T-cell (primary cell): ENCODE measurements around the gene ASAP3. TPM values are rescaled to one million over a fixed set of nuclear protein-coding genes. Genes with fewer than 3 reads are reported as not detected.

Experiments used
- ATAC-seq, 4 experiments: fragments of 200-7000 bp in 3 of 4; fragments of 150-1000 bp in 1 of 4; cut with Tn5 transposase; replicated peaks in 1 of 4; 1 replicate in 3 of 4; 2 replicates in 1 of 4; pipeline ENCODE4 v1.10.0; 2021; ENCODE audit warnings: moderate library complexity in 3 of 4, mild to moderate bottlenecking in 2 of 4, moderate number of reproducible peaks in 1 of 4
- CTCF ChIA-PET, 2 donors: fragments of 300-600 bp; sonication (Branson Sonifier 250); formaldehyde crosslinking; loops; one replicate each; lab custom pipeline; 2022; ENCODE audit warnings: antibody characterized with exemption in 2 of 2; lab: Charles Lee
- POLR2A ChIA-PET, 2 donors: fragments of 300-600 bp; sonication (Branson Sonifier 250); formaldehyde crosslinking; loops; one replicate each; lab custom pipeline; 2022; ENCODE audit warnings: antibody characterized with exemption in 2 of 2; lab: Charles Lee
- DNase-seq, 35 experiments: peaks; one replicate each; pipeline versions ENCODE4 v3.0.0 to v3.0.0-alpha.2; 2013 to 2023
- H3K27ac ChIP-seq: one replicate; pipeline ENCODE4 v1.5.1; 2013; ENCODE audit warnings: low read length
- H3K27me3 ChIP-seq, 2 experiments: replicated peaks in 1 of 2; 1 replicate in 1 of 2; 2 replicates in 1 of 2; pipeline versions ENCODE4 v1.6.1 to v1.7.0; 2013; ENCODE audit warnings: low read length in 1 of 2, mixed read lengths in 1 of 2; ENCODE audit not compliant: control insufficient read depth in 2 of 2, insufficient read depth in 2 of 2; ENCODE audit errors: extremely low read depth in 1 of 2
- H3K36me3 ChIP-seq, 2 donors: 1 replicate in 1 of 2; 2 replicates in 1 of 2; pipeline versions ENCODE4 v1.6.1 to v1.7.0; 2013; ENCODE audit warnings: low read length in 1 of 2; ENCODE audit not compliant: control insufficient read depth in 2 of 2, insufficient read depth in 1 of 2; ENCODE audit errors: extremely low read depth in 1 of 2
- H3K4me1 ChIP-seq, 2 experiments: 1 replicate in 1 of 2; 2 replicates in 1 of 2; pipeline versions ENCODE4 v1.6.1 to v1.7.0; 2013; ENCODE audit warnings: low read length in 2 of 2, mixed read lengths in 1 of 2; ENCODE audit not compliant: insufficient read depth in 2 of 2, control insufficient read depth in 1 of 2; ENCODE audit errors: extremely low read depth in 1 of 2
- H3K4me3 ChIP-seq, 2 donors: 1 replicate in 1 of 2; 2 replicates in 1 of 2; pipeline versions ENCODE4 v1.5.1 to v1.7.0; 2013; ENCODE audit warnings: mild to moderate bottlenecking in 2 of 2, low read length in 1 of 2, moderate library complexity in 1 of 2; ENCODE audit not compliant: control insufficient read depth in 1 of 2; ENCODE audit errors: extremely low read depth in 1 of 2
- H3K9me3 ChIP-seq: 2 replicates; pipeline ENCODE4 v1.7.0; 2013
- H3K27ac Mint-ChIP-seq, 2 donors: one replicate each; pipeline ENCODE4 v1.8.0; 2020 to 2021; ENCODE audit warnings: mild to moderate bottlenecking in 2 of 2, mixed read lengths in 2 of 2
- H3K27me3 Mint-ChIP-seq, 2 donors: one replicate each; pipeline ENCODE4 v1.8.0; 2021 to 2022; ENCODE audit warnings: mixed read lengths in 2 of 2
- H3K36me3 Mint-ChIP-seq: one replicate; pipeline ENCODE4 v1.8.0; 2021; ENCODE audit warnings: mixed read lengths
- H3K4me1 Mint-ChIP-seq, 3 donors: one replicate each; pipeline ENCODE4 v1.8.0; 2020 to 2022; ENCODE audit warnings: mixed read lengths in 3 of 3, mild to moderate bottlenecking in 1 of 3
- H3K4me3 Mint-ChIP-seq, 3 donors: one replicate each; pipeline ENCODE4 v1.8.0; 2020 to 2022; ENCODE audit warnings: mild to moderate bottlenecking in 3 of 3, mixed read lengths in 3 of 3, moderate library complexity in 3 of 3
- H3K9me3 Mint-ChIP-seq, 3 donors: one replicate each; pipeline ENCODE4 v1.8.0; 2020 to 2022; ENCODE audit warnings: mixed read lengths in 3 of 3
- WGBS: methylation state at CpG from one replicate; pipeline ENCODE4 v1.1.5; 2013; ENCODE audit warnings: missing lambda C conversion rate; ENCODE audit not compliant: insufficient coverage; 5-methylcytosine and 5-hydroxymethylcytosine counted together
- total RNA-seq, 35 experiments: library from RNA in 6 of 35; stranded (reverse) in 6 of 35; fragments of 120-200 nt in 1 of 35; gene quantifications; one replicate each; pipeline versions ENCODE4 v1.2.1 to v1.2.4 and lab custom pipeline; 2013 to 2026

Gene ASAP3
- total RNA-seq, 5 donors from 2014 or later (not counting 1 experiment from before 2014, with no cell fraction given), result 1.2 to 2.8 (median 2.1) TPM

DNA sequence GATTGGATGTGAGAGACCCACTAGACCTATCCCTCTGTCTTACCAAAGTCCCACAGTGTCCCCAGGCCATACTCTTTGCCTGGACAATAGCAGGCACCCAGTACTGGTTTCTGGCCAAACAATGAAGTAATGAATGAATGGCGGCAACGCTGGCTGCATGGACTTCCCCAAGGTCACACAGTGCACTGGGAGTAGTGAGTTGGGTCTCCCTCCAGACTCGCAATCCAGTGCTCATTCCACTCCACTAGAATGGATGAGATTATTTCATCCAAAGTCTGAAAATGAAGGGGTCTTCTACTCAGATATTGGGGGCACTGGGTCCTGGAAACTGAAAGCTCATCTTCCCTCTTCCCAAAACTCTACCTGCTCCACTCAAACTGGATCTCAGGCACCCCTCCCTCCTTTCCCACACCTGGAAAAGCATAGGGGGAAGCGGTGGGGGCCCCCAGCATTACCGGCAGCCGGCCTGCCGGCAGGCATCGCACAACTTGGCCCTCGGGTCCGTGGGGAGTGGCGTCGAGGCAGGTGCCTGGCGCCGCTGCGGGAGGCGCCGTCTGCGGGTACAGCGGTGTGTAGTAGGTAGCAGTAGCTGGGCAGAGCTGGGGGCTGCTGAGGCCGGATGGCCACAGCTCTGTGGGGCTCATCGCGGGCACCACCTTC, 46.2 kb upstream of the ASAP3 start:
- Histone ChIP-seq H3K27ac (peak overlapping the region; percentile 7), H3K9me3 (no peaks in the 10 kb centered on the region), H3K4me1 (peaks cover 45 to 91% of the 10 kb centered on the region in 2 experiments), H3K36me3 (no peaks in the 10 kb centered on the region), H3K27me3 (no peaks in the 10 kb centered on the region), H3K4me3 (peak overlapping the region; percentile 45 to 65)
- Mint-ChIP-seq H3K9me3 (no peaks in the 10 kb centered on the region), H3K27me3 (no peaks in the 10 kb centered on the region), H3K27ac (peak overlapping the region; percentile 95 to 99), H3K4me3 (peak overlapping the region; percentile 50 to 90 (median 76)), H3K36me3 (no peaks in the 10 kb centered on the region), H3K4me1 (peaks cover 76 to 90% (median 78%) of the 10 kb centered on the region in 3 donors)
- ChIA-PET CTCF (interaction anchor here in 1 of 2 donors (1.5 to 6.6 kb wide), 4 partner anchors 9 to 32 kb away, joined by 7 to 52 read pairs (median 17); no protein-coding TSS in a partner anchor), POLR2A (interaction anchor here in 1 of 2 donors (0.6 kb wide), 1 partner anchor 106 kb away, joined by 4 read pairs; no protein-coding TSS in a partner anchor)
- ATAC-seq (no peak), DNase-seq (peak in 2 of 35 experiments; percentile 16 to 34)
- WGBS, result 4% methylated on average over 21 of the region's 22 CpGs

GRCh38 chr1:23529146-23530086, 45.4 kb upstream of the ASAP3 start:
- H3K27ac Mint-ChIP-seq, result peak overlapping the region; percentile 95 to 99
- no peaks in the 10 kb centered on the region for H3K27me3 ChIP-seq
- H3K4me3 Mint-ChIP-seq, result peak overlapping the region; percentile 50 to 90 (median 76)
- POLR2A ChIA-PET, result interaction anchor here (0.5 to 1.4 kb wide), 3 partner anchors 10 to 107 kb away, joined by 4 to 5 read pairs (median 5); no protein-coding TSS in a partner anchor
- H3K27me3 Mint-ChIP-seq, result no peaks in the 10 kb centered on the region
- WGBS, result 20% methylated on average over 2 of the region's 8 CpGs
- CTCF ChIA-PET, result interaction anchor here (1.2 to 6.6 kb wide), 6 partner anchors 10 to 35 kb away, joined by 3 to 52 read pairs (median 8); no protein-coding TSS in a partner anchor
- H3K36me3 Mint-ChIP-seq, result no peaks in the 10 kb centered on the region
- peaks cover 48 to 99% of the 10 kb centered on the region in 2 experiments for H3K4me1 ChIP-seq
- no peaks in the 10 kb centered on the region for H3K9me3 Mint-ChIP-seq
- DNase-seq (peak in 1 of 35 experiments; percentile 19), ATAC-seq (no peak)
- no peaks in the 10 kb centered on the region for H3K9me3 ChIP-seq
- H3K36me3 ChIP-seq, result no peaks in the 10 kb centered on the region
- H3K4me3 ChIP-seq, result peak overlapping the region in 1 of 2 donors; percentile 45
- H3K4me1 Mint-ChIP-seq, result peaks cover 81 to 92% (median 84%) of the 10 kb centered on the region in 3 donors
- peak overlapping the region; percentile 77 for H3K27ac ChIP-seq

DNA sequence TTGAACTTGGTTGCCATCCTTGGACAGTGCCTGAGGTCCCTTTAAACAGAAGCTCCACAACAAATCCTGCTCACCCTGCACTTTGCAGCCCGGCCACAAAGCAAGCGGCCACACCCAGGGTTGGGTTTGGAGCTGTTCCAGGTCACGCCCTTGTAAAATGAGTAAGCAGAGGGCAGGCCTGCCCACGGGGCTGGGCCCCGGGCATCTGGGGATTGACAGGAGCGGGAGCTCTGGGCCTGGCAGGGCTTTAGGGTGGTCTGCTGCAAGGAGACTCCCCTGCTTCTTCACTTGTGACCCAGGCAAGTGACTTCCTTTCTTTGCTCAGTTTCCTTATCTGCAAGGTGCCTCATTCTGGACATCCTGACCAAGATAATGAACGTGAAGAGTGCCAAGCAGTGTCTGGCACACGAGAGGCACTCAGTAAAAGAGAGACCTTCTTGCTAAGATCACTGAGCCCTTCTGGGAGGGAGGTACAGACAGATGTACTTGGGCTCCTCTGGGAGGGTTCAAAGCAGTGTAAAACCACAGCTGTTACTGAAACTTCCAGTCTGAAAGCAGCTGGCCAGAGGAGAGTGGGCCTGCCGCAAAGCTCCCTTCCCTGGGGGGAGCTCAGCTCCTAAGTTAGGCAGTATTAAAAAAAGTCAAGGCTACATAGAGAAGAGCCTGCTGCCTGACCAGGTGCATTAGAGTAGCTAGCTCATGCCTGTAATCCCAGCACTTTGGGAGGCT, 44.4 kb upstream of the ASAP3 start:
- ATAC-seq, result peak; percentile 63 to 80 (median 78)
- no peaks in the 10 kb centered on the region for H3K9me3 Mint-ChIP-seq
- H3K4me1 Mint-ChIP-seq, result peaks cover 79 to 93% (median 82%) of the 10 kb centered on the region in 3 donors
- peak overlapping the region; percentile 64 to 90 (median 76) for H3K4me3 Mint-ChIP-seq
- peak; percentile 38 to 87 (median 66) for DNase-seq
- ChIA-PET POLR2A (interaction anchor here (0.6 to 1.4 kb wide), 3 partner anchors 9 to 251 kb away, joined by 3 to 6 read pairs (median 5); no protein-coding TSS in a partner anchor), CTCF (interaction anchor here (0.5 to 6.6 kb wide), 13 partner anchors 8 to 160 kb away, joined by 3 to 52 read pairs (median 4); no protein-coding TSS in a partner anchor)
- peak overlapping the region; percentile 77 for H3K27ac ChIP-seq
- no peaks in the 10 kb centered on the region for H3K27me3 Mint-ChIP-seq
- peaks cover 51 to 99% of the 10 kb centered on the region in 2 experiments for H3K4me1 ChIP-seq
- peak overlapping the region; percentile 0 to 27 for H3K4me3 ChIP-seq
- H3K27me3 ChIP-seq, result no peaks in the 10 kb centered on the region
- H3K36me3 ChIP-seq, result no peaks in the 10 kb centered on the region
- H3K27ac Mint-ChIP-seq, result peak overlapping the region; percentile 95 to 99
- 0% methylated on average over 5 of the region's 9 CpGs for WGBS
- H3K36me3 Mint-ChIP-seq, result no peaks in the 10 kb centered on the region
- no peaks in the 10 kb centered on the region for H3K9me3 ChIP-seq

- ATAC-seq (peak; percentile 21 to 30 (median 25)), DNase-seq (peak in 4 of 35 experiments; percentile 13 to 20 (median 14))
- WGBS, result 14% methylated on average over 4 of the region's 6 CpGs
- Histone ChIP-seq H3K36me3 (no peaks in the 10 kb centered on the region), H3K4me3 (peak overlapping the region in 1 of 2 donors; percentile 27), H3K9me3 (no peaks in the 10 kb centered on the region), H3K27me3 (no peaks in the 10 kb centered on the region), H3K4me1 (peaks cover 51 to 95% of the 10 kb centered on the region in 2 experiments), H3K27ac (peak overlapping the region; percentile 77)
- H3K36me3 Mint-ChIP-seq, result no peaks in the 10 kb centered on the region
- peaks cover 74 to 90% (median 78%) of the 10 kb centered on the region in 3 donors for H3K4me1 Mint-ChIP-seq
- CTCF ChIA-PET, result interaction anchor here (0.5 to 6.6 kb wide), 10 partner anchors 9 to 376 kb away, joined by 3 to 52 read pairs (median 4); no protein-coding TSS in a partner anchor
- no peaks in the 10 kb centered on the region for H3K27me3 Mint-ChIP-seq
- POLR2A ChIA-PET, result interaction anchor here (0.6 to 1.4 kb wide), 4 partner anchors 8 to 252 kb away, joined by 3 to 6 read pairs (median 4); no protein-coding TSS in a partner anchor
- H3K9me3 Mint-ChIP-seq, result no peaks in the 10 kb centered on the region
- peak overlapping the region; percentile 95 to 99 for H3K27ac Mint-ChIP-seq
- H3K4me3 Mint-ChIP-seq, result peak overlapping the region; percentile 64 to 90 (median 76)
These were observed 43.9 kb upstream of the ASAP3 start for GRCh38 chr1:23527900-23528249.

DNA sequence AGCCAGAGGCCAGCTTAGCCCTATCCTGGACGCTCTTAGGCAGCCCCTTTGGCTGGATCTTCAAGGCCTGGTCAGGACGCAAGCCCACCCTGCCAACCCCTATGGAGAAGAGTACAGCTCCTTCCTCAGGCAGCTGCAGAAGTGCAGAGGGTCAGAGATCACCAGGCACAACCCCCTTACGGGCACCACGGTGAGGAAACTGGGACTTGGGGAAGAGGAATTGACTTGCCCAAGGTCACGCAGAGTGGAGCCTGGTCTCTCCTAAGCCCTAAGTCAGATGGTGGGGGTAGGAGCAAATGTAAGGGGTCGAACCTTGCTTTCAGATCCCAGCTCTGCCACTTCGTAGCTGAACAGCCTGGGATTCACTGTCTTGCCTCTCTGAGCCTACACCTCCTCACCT, 43.4 kb upstream of the ASAP3 start:
- peak overlapping the region; percentile 77 for H3K27ac ChIP-seq
- Mint-ChIP-seq H3K9me3 (no peaks in the 10 kb centered on the region), H3K36me3 (no peaks in the 10 kb centered on the region), H3K27me3 (no peaks in the 10 kb centered on the region), H3K4me1 (peaks cover 69 to 90% (median 79%) of the 10 kb centered on the region in 3 donors), H3K4me3 (peak overlapping the region in 1 of 3 donors; percentile 90), H3K27ac (peak overlapping the region; percentile 95 to 99)
- no peaks in the 10 kb centered on the region for H3K9me3 ChIP-seq
- ChIA-PET POLR2A (interaction anchor here in 1 of 2 donors (0.6 kb wide), 1 partner anchor 8 kb away, joined by 3 read pairs; no protein-coding TSS in a partner anchor), CTCF (interaction anchor here in 1 of 2 donors (0.6 to 6.6 kb wide), 5 partner anchors 9 to 376 kb away, joined by 3 to 52 read pairs (median 4); no protein-coding TSS in a partner anchor)
- H3K4me1 ChIP-seq, result peaks cover 51 to 92% of the 10 kb centered on the region in 2 experiments
- H3K36me3 ChIP-seq, result no peaks in the 10 kb centered on the region
- H3K4me3 ChIP-seq, result no peak overlapping the region
- 90% methylated on average over 5 of the region's 7 CpGs for WGBS
- ATAC-seq (no peak), DNase-seq (no peak)
- H3K27me3 ChIP-seq, result no peaks in the 10 kb centered on the region
